Activated naive CD4-positive, alpha-beta T cell treated with anti-CD3 and anti-CD28 coated beads for 36 hours (primary cell): ENCODE data around the gene KNTC1. TPM values are rescaled to one million over a fixed set of nuclear protein-coding genes. Genes with fewer than 3 reads are reported as not detected.

ENCODE experiments used
- CTCF ChIA-PET: fragments of 350-600 bp; sonication (Branson Sonifier 250); formaldehyde crosslinking; loops from one replicate; lab custom pipeline; 2021; ENCODE audit warnings: antibody characterized with exemption; lab: Charles Lee
- DNase-seq: peaks from one replicate; pipeline ENCODE4 v3.0.0-alpha.2; 2020
- H3K27ac Mint-ChIP-seq: one replicate; pipeline ENCODE4 v1.8.0; 2021; ENCODE audit warnings: mild to moderate bottlenecking, mixed read lengths
- H3K27me3 Mint-ChIP-seq: one replicate; pipeline ENCODE4 v1.8.0; 2021; ENCODE audit warnings: low read depth, mixed read lengths
- H3K36me3 Mint-ChIP-seq: one replicate; pipeline ENCODE4 v1.8.0; 2021; ENCODE audit warnings: low read depth, mixed read lengths
- H3K4me1 Mint-ChIP-seq: one replicate; pipeline ENCODE4 v1.8.0; 2021; ENCODE audit warnings: low read depth, mixed read lengths
- H3K4me3 Mint-ChIP-seq: one replicate; pipeline ENCODE4 v1.8.0; 2021; ENCODE audit warnings: mild to moderate bottlenecking, moderate library complexity, mixed read lengths
- H3K9me3 Mint-ChIP-seq: one replicate; pipeline ENCODE4 v1.8.0; 2021; ENCODE audit warnings: mixed read lengths
- intact Hi-C: fragments of 100-400 bp; cut with micrococcal nuclease; formaldehyde crosslinking; loops from one replicate; pipeline ENCODE4 v1.15.1; 2023
- total RNA-seq, 2 experiments: library from RNA; stranded (reverse); gene quantifications; one replicate each; pipeline ENCODE4 v1.2.3, GENCODE V29; 2021

The KNTC1 gene
- total RNA-seq, 2 experiments from 2014 or later, result 141 to 142 TPM

GRCh38 chr12:122665759-122666158 lies 138.7 kb downstream of the KNTC1 start:
- H3K4me3 Mint-ChIP-seq, result no peak overlapping the region
- H3K9me3 Mint-ChIP-seq, result no peaks in the 10 kb centered on the region
- no peaks in the 10 kb centered on the region for H3K27me3 Mint-ChIP-seq
- DNase-seq, result no peak
- intact Hi-C loops, result no loop called here
- CTCF ChIA-PET, result interaction anchor here (0.6 kb wide), 2 partner anchors 105 to 114 kb away, joined by 3 to 4 read pairs; no protein-coding TSS in a partner anchor
- H3K36me3 Mint-ChIP-seq, result no peaks in the 10 kb centered on the region
- no peak overlapping the region for H3K27ac Mint-ChIP-seq
- no peaks in the 10 kb centered on the region for H3K4me1 Mint-ChIP-seq

- DNase-seq, result no peak
- Mint-ChIP-seq H3K4me1 (no peaks in the 10 kb centered on the region), H3K4me3 (no peak overlapping the region), H3K9me3 (no peaks in the 10 kb centered on the region), H3K36me3 (no peaks in the 10 kb centered on the region), H3K27me3 (no peaks in the 10 kb centered on the region), H3K27ac (no peak overlapping the region)
- CTCF ChIA-PET, result interaction anchor here (0.7 to 2.1 kb wide), 2 partner anchors 125 to 879 kb away, joined by 3 to 6 read pairs; no protein-coding TSS in a partner anchor
- intact Hi-C loops, result no loop called here
Observed at GRCh38 chr12:122668268-122668667, 141.2 kb downstream of the KNTC1 start.

GRCh38 chr12:122669397-122670070 lies 142.5 kb downstream of the KNTC1 start:
- Mint-ChIP-seq H3K36me3 (no peaks in the 10 kb centered on the region), H3K4me1 (no peaks in the 10 kb centered on the region), H3K4me3 (no peak overlapping the region), H3K9me3 (no peaks in the 10 kb centered on the region), H3K27ac (no peak overlapping the region), H3K27me3 (no peaks in the 10 kb centered on the region)
- CTCF ChIA-PET, result interaction anchor here (2.1 kb wide), 1 partner anchor 124 kb away, joined by 6 read pairs; no protein-coding TSS in a partner anchor
- intact Hi-C loops, result no loop called here
- DNase-seq, result no peak

- CTCF ChIA-PET, result interaction anchor here (1.2 to 1.4 kb wide), 2 partner anchors 11 to 55 kb away, joined by 3 to 4 read pairs; no protein-coding TSS in a partner anchor
- Mint-ChIP-seq H3K27me3 (peaks cover 2% of the 10 kb centered on the region), H3K4me3 (no peak overlapping the region), H3K36me3 (no peaks in the 10 kb centered on the region), H3K9me3 (no peaks in the 10 kb centered on the region), H3K4me1 (no peaks in the 10 kb centered on the region), H3K27ac (no peak overlapping the region)
- DNase-seq, result no peak
- intact Hi-C loops, result no loop called here
Observed at GRCh38 chr12:122672515-122672914, 145.5 kb downstream of the KNTC1 start.

Other genes with a start within 250 kb of the KNTC1 start
- gene CLIP1, start 104.6 kb upstream of the KNTC1 start, total RNA-seq, result 10 to 100 TPM; 50.7 to 51.3 TPM
- 10 to 100 TPM; 25.9 to 26.0 TPM for gene ZCCHC8, start 26.3 kb upstream of the KNTC1 start, total RNA-seq
- 100 to 1,000 TPM; 117 to 127 TPM for gene RSRC2, start 313 bp upstream of the KNTC1 start, total RNA-seq
- not detected for gene HCAR2, start 176.1 kb downstream of the KNTC1 start, total RNA-seq
- not detected for gene HCAR3, start 189.6 kb downstream of the KNTC1 start, total RNA-seq
- under 1 TPM; 0.91 to 0.99 TPM for gene HCAR1, start 203.6 kb downstream of the KNTC1 start, total RNA-seq
- 10 to 100 TPM; 47.9 to 52.4 TPM for gene DENR, start 225.6 kb downstream of the KNTC1 start, total RNA-seq
- gene CCDC62, start 247.3 kb downstream of the KNTC1 start, total RNA-seq, result under 1 TPM; 0.67 to 0.79 TPM